Fibroblast of the aortic adventitia (primary cell): Measurements from ENCODE around the gene OPA3. TPM values are rescaled to one million over a fixed set of nuclear protein-coding genes. Genes with fewer than 3 reads are reported as not detected.

ENCODE experiments used
- DNase-seq: peaks from one replicate; pipeline ENCODE4 v3.0.0-alpha.2; 2010; ENCODE audit warnings: low read depth
- H3K4me3 ChIP-seq: 2 replicates; pipeline ENCODE4 v1.5.1; 2011; ENCODE audit warnings: low read depth, mild to moderate bottlenecking, control low read depth, low read length, moderate library complexity
- total RNA-seq: library from RNA; depleted of rRNA; stranded (reverse); fragments of >200 nt; gene quantifications from 2 replicates; pipeline ENCODE4 v1.2.3, GENCODE V29; 2012; ENCODE audit warnings: low replicate concordance
- TF ChIP-seq, protein P1 (sequence below): IDR thresholded peaks from 2 replicates; pipeline ENCODE4 v1.5.1; 2011; ENCODE audit warnings: mild to moderate bottlenecking, low read length, control low read depth, inconsistent platforms; ENCODE audit not compliant: insufficient read depth

The OPA3 gene
- total RNA-seq, 1 donor = 8.8 TPM

DNA sequence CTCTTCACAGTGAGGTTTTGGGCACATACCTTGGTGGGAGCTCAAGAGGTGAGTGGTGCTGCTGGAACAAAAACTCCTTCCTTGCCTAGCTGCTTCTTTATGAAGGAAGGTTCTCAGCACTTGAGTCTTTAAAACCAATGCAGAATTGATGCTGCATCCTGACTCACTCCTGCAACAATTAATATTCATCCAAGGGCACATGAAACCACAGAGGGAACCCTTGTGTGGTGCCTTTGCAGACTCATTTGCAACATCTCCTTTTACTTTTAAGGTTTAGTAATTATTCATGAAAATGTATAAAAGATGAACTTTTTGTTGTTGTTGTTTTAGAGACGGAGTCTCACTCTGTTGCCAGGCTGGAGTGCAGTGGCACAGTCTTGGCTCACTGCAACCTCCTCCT, 30.1 kb downstream of the OPA3 start:
- TF ChIP-seq, protein P1, sequence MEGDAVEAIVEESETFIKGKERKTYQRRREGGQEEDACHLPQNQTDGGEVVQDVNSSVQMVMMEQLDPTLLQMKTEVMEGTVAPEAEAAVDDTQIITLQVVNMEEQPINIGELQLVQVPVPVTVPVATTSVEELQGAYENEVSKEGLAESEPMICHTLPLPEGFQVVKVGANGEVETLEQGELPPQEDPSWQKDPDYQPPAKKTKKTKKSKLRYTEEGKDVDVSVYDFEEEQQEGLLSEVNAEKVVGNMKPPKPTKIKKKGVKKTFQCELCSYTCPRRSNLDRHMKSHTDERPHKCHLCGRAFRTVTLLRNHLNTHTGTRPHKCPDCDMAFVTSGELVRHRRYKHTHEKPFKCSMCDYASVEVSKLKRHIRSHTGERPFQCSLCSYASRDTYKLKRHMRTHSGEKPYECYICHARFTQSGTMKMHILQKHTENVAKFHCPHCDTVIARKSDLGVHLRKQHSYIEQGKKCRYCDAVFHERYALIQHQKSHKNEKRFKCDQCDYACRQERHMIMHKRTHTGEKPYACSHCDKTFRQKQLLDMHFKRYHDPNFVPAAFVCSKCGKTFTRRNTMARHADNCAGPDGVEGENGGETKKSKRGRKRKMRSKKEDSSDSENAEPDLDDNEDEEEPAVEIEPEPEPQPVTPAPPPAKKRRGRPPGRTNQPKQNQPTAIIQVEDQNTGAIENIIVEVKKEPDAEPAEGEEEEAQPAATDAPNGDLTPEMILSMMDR = no peak
- DNase-seq = no peak
- H3K4me3 ChIP-seq = no peak overlapping the region

DNA sequence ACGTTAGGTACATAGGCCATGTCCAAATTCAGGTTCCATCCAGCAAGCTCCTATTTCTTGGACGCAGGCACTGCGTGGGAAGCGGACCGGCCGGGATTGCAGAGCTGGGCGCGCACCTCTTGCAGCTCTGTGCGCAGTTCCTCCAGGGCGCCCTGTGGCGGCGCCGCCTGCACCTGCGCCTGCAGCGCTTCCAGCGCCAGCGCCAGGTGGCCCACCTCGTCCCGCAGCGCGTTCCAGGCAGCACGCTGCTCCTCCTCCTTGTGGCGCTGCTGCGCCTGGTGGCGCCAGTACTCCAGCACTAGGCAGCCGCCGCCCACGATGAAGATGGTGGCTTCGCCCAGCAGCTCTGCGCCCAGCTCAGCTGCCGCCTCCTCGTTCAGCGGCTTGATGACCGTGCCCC, 31.1 kb downstream of the OPA3 start:
- no peak overlapping the region for H3K4me3 ChIP-seq
- DNase-seq = no peak
- TF ChIP-seq, protein P1 = no peak

DNA sequence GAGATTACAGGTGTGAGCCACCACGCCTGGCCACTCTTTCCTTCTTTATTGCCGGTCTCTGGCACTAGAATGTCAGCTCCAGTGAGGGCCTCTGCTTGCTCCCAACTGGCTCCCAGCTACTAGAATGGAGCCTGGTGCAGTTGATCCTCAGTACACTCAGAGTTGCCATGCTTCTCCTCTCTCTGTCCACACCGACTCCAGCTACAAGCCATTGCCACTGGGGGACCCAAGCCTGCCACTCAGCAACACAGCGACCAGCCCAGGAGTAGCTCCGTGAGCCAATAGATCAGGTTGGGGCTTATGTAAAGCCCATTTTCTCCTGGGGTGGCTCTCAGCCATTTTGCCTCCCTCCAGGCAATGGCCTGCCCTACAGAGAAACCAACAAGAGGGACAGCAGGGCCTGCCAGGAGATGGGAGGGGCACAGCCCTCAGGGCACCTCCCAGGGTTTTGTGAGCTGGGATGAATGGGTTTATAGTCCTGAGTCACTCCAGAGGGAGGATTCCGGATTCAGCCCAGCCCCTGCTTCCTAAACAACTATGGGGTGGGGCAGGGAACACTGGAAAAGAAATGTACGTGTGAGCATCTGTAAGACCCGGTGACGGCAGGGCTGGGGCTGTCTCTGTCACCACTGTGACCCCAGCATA, 36.5 kb downstream of the OPA3 start:
- peak; percentile 60 for DNase-seq
- TF ChIP-seq, protein P1 = no peak
- H3K4me3 ChIP-seq = no peak overlapping the region

DNA sequence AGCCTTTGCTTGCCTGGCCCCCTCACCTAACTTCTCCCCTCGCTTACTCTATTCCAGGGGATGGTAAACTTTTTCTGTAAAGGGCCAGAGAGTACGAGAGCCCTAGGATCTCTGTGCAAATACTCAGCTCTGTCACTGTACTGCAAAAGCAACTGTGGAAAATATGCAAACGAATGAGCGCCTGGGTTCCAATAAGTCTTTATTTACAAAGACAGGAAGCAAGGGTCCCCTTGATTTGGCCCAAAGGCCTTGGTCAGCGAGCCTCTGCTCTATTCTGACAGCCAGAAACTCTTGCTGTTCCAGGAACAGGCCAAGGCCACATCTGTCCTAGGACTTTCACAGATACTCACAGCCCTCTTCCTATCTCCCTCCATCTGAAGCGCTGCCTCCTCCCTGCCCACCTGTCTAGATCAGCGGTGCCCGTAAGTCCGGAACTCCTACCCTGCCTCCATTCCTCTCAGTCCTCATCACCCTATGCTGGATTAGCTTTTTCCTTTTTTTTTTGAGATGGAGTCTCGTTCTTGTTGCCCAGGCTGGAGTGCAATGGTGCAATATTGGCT, 37.3 kb downstream of the OPA3 start:
- H3K4me3 ChIP-seq = no peak overlapping the region
- TF ChIP-seq, protein P1 = no peak
- DNase-seq = no peak

DNA sequence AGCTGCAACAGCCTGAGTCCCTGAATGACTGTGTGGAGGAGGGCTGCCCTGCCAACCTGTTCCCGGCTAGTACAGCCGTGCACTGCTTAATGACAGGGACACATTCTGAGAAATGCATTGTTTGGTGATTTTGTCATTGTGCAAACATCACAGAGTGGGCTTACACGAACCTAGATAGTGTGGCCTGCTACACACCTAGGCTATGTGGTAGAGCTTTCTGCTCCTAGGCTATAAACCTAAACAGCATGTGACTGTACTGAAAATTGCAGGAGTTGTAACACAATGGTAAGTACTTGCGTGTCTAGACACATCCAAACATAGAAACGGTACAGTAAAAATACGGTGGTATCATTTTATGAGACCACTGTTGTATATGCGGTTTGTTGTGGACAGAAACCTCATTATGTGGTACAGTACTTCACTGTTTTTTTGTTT, 42.4 kb downstream of the OPA3 start:
- H3K4me3 ChIP-seq = no peak overlapping the region
- TF ChIP-seq, protein P1 = no peak
- no peak for DNase-seq

DNA sequence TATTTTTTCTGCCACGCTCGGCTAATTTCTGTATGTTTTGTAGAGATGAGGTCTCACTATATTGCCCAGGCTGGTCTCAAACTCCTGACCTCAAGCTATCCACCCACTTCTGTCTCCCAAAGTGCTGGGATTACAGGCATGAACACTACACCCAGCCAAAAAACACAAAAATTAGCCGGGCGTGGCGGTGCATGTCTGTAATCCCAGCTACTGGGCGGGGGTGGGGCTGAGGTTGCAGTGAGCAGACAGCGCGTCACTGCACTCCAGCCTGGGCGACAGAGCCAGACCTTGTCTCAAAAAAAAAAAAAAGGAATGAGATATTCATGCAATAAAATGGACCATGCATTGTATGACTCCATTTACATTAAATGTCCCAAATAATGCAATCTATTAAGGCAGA, 45.1 kb downstream of the OPA3 start:
- H3K4me3 ChIP-seq = no peak overlapping the region
- peak; percentile 28 for DNase-seq
- TF ChIP-seq, protein P1 = no peak

DNA sequence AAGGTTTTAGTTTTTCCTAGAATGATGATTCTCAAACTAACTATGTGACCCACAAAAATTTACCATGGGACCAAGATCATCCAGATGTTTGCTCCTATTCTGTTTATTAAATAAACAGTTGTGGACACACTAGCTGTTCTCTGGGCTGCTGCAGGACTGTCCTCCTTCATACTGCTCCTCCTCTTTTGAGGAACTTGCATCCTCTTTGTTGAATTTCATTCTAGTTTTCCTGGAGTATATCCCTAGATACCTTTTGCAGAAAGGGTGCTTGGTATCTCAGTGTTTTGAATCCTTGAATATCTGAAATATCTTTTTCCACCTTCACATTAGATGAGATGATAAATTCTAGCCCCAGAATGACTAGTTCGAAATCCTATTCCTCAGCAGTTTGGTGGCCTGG, 53.3 kb downstream of the OPA3 start:
- no peak for DNase-seq
- TF ChIP-seq, protein P1 = no peak

More for the DNA sequence above, 53.3 kb downstream of the OPA3 start:
- no peak overlapping the region for H3K4me3 ChIP-seq
